Activated CD4-positive, alpha-beta T cell treated with anti-CD3 and anti-CD28 coated beads, Interleukin-2, amount 50 U/mL, for 1 hour (primary cell): ENCODE measurements around the gene CPA1.

Experiments
- DNase-seq: peaks from one replicate; pipeline ENCODE4 v3.0.0-alpha.2; 2020

Gene CPA1

DNA sequence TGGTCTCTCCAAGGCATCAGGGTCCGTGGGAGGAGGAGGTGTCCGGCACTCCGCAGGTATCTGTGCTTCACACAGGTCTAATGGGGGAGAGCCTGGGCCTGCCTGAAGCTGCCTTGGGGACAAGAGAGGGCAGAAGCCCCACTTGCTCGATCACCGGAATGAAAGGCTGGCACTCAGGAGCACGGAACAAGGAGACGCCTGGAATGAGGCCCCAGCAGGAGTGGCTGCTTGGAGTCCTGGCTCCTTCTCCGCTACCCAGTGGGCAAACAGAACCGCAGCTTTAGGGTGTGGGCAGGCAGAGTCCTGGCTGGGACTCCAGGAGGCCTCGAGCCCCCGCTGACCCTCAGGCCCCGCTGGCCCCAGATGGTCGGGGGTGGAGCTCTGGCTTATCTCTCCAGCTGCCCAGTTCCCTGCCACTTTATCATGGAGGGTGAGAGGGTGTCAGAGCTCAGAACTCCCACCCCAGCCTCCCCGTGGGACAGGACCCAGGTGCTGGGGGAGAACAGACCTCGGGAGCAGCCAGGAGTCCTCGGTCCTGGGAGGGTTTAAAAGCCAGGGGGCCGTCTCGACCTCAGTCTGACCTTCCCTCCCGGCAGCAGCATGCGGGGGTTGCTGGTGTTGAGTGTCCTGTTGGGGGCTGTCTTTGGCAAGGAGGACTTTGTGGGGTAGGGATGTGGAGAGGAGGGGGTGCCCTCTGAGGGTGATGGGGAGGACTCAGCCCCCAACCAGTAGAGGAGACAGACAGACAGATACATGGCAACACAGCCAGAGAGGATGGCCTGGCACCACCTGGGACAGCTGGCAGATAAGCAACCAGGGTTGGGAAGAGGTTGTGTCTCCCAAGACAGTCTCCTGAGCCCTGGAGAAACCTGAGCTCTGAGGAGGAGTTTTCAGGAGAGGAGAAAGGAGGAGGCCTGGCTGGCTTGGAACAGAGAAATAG, at the start of gene CPA1:
CPA1 (plus strand) TSS at position 574 of the 940 bp plus-strand sequence; CDS start at position 601, 27 bp downstream.
- DNase-seq: no peak

DNA sequence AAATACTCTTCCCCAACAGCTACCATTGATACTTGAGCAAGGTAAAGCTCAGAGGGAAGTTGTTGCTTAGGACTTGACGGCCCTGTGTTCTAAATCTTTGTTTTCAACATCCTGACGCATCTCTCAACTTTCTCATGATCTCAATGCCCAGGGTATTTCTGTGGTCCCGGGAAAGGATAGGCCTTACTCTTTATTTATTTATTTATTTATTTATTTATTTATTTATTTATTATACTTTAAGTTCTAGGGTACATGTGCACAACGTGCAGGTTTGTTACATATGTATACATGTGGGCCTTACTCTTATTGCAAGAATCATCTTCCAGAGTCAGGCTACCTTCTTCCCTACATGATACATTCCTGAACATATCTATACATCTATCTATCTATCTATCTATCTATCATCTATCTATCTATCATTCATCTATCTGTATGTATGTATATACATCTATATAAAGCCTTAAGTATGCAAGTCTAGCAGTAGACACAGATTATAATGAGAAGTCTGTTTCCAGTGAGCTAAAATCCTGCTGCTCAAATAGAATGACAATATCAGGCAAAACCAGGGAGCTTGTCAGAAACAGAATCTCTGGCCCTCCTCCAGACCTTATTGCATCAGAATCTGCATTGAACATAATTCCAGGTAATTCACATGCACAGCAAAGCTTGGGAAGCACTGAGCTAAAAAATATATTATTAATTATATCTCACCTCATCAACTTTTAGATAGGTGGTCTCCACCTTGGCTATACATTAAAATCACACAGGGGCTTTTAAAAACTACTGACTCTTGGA, 47.8 kb upstream of the CPA1 start:
- DNase-seq: no peak

DNA sequence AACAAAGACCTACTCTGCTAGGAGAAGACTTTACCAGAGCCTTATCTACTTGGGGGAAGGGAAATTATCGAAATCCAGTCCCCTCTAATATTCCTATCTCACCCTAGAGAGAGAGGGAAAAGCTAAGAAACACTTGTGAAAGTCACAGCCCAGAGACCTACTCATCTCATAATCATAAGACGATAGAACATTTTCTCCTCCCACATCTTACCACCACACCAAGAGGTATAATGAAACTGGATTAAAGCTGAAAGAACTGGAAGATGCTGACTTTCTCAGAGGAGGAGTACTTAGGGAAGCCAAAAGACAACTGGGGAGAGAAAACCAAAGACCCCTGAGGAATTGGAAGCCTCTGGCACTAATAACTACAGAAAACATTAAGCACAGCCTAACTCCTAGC, 46.5 kb upstream of the CPA1 start:
- DNase-seq: no peak

- DNase-seq: no peak
Observed at GRCh38 chr7:130334274-130334673, 46.0 kb upstream of the CPA1 start.

GRCh38 chr7:130337410-130337971, 42.8 kb upstream of the CPA1 start:
- DNase-seq: no peak

- no peak for DNase-seq
Observed at GRCh38 chr7:130338233-130338632, 42.1 kb upstream of the CPA1 start.

- DNase-seq: no peak
Observed at GRCh38 chr7:130341882-130342281, 38.4 kb upstream of the CPA1 start.

DNA sequence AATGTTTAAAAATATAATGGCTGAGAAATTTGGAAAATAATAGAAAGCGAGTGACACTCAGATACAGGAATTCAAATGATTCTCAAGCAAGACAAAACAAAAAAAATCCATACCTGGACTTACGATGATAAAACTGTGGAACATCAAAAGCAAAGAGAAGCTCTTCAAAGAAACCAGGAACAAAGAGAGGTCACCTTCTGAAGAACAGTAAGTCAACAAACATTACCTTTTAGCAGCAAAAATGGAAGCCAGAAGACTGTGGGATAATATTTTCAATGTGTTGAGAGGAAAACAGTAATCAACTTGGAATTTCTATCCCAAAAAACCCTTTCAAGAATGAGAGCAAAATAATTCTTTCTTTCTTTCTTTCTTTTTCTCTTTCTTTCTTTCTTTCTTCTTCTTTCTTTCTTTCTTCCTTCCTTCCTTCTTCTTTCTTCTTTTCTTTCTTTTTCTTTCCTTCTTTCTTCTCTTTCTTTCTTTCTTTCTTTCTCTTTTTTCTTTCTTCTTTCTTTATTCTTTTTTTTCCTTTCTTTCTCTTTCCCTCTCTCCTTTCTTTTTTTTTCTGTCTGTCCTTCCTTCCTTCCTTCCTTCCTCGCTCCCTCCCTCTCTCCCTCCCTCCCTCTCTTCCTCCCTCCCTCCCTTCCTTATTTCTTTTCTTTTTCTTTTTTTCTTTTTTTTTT, 37.5 kb upstream of the CPA1 start:
- DNase-seq: no peak

DNA sequence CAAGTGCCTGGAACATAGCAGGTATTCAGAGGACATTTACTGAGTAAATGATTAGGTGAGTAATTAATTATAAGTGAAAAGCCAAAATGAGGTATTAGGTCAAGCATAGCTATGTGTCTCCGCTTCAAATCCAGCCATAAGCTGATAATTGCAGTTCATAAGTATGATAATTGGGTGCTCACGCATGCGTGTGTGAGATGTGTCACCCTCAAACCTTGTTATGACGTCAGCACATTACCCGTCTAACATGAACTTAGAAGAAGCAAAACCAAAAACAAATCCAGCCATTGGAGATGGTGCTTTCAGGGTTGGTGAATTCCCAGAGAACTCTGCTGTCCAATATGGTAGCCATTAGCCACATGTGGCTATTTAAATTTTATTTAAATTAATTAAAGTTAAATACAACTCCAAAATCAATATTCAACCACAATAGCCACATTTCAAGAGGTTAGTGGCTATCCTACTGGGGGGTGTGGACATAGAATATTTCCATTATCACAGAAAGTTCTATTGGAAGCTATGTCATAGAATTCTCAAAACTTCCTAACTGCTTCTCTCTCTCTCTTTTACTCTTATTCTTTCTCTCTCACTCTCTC, 35.9 kb upstream of the CPA1 start, which contains the start of gene CPA5:
CPA5 (plus strand) TSS at position 546 of the 596 bp plus-strand sequence. CDS start 1,670 bp downstream, outside the sequence.
- DNase-seq: no peak

DNA sequence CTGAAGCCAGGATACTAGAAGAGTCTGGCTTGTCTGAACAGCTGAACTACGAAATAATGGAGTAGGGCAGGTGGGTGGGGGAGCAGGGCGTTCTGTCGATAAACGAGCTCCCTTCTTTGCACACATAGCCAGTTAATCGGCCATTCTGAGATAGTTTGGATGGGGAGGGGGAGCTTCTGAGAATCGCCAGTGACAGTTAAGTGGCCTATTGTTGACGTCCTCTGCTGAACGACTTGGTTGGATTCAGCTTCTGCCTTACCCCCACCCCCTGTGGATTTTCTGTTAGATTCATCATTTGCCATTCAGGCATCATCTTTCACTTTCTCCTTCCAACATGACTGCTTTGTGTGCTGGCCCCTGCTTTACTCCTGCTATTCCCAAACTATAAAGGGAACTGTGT, 35.2 kb upstream of the CPA1 start:
- no peak for DNase-seq

GRCh38 chr7:130345725-130346124, 34.6 kb upstream of the CPA1 start:
- no peak for DNase-seq

DNA sequence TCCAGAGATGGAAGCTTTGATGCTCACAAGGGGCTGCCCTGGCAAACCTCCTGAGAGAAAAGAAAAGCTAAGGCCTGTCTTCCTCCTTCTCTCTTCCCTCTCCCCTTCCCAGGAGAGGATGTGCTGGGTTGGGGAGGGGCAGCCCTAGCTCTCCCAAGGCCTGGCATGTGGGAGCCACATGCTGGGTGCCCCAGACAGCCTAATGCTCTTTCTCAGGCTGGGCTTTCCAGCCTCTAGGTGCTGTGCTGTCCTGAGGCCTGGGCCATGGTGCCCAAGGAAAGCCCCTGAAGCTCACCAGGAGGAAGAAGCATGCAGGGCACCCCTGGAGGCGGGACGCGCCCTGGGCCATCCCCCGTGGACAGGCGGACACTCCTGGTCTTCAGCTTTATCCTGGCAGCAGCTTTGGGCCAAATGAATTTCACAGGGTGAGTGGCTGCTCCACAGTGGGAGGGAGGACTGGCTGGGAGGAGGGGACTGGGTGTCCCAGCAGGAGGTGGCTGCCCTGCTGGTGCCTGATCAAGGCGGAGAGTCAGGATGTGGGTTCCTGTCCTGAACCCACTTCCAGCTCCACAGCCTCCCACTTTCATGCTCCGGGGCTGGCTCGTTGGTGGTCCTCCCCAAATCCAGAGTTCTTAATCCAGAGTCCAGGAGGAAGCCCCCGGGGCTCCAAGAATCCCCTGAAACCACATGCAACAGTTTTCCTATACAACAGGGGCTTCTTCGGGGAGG, 34.0 kb upstream of the CPA1 start:
- DNase-seq: no peak

DNA sequence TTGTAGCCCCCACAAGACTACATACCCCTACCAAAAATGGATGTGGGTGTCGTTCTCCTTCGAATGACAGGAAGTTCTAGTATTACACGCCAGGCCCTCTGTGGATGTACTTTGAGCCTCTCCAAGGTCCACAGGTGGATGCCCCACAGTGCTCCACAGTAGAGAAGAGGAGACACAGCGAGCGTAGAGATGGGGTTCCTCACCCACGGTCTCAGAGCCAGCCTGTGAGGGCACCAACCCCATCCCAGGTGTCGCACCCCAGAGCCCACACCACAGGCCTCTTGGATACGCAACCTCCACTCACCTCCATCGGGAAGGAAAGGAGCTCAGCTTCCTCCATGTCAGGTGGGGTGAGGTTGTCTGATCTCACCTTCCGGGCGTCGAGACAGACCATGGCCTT, 33.4 kb upstream of the CPA1 start:
- no peak for DNase-seq

DNA sequence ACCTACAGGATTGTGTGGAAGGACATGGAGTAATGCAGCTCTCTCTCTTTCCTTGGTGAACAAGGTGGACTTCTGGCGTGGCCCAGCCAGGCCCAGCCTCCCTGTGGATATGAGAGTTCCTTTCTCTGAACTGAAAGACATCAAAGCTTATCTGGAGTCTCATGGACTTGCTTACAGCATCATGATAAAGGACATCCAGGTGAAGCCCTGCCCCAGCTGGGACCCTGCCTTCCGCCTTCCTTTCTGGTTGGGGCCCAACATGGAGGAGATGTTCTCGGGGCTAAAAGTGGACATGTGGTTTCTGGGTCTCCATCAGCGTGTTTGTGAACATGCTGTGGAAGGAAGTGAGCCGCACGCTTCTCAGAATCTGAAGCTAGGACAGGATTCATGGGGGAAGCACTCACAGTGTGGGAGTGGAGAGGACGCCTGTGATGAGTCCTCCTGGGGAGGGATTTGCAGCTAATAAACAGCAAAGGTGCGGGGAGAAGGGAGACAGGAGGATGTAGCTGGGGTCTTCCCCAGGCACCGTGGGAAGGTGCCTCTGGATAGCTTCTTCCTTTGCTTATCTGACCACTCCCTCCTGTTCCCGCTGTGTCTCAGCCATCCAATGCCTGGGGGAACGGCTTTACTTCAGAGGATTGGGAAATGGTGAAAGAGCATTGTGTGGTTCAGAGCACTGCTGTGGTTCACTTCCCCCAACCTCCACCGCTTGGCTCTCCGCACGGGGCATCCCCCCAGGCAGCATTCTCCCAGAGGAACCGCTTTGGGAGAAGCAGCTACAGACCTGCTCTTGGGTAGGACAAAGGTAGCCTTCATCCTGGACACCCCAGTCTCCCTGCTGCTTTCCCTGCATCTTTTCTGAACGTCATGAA, 30.1 kb upstream of the CPA1 start:
- no peak for DNase-seq

- DNase-seq: no peak
Observed at GRCh38 chr7:130350945-130351790, 29.1 kb upstream of the CPA1 start.

- DNase-seq: no peak
Observed at GRCh38 chr7:130351791-130352090, 28.6 kb upstream of the CPA1 start.

DNA sequence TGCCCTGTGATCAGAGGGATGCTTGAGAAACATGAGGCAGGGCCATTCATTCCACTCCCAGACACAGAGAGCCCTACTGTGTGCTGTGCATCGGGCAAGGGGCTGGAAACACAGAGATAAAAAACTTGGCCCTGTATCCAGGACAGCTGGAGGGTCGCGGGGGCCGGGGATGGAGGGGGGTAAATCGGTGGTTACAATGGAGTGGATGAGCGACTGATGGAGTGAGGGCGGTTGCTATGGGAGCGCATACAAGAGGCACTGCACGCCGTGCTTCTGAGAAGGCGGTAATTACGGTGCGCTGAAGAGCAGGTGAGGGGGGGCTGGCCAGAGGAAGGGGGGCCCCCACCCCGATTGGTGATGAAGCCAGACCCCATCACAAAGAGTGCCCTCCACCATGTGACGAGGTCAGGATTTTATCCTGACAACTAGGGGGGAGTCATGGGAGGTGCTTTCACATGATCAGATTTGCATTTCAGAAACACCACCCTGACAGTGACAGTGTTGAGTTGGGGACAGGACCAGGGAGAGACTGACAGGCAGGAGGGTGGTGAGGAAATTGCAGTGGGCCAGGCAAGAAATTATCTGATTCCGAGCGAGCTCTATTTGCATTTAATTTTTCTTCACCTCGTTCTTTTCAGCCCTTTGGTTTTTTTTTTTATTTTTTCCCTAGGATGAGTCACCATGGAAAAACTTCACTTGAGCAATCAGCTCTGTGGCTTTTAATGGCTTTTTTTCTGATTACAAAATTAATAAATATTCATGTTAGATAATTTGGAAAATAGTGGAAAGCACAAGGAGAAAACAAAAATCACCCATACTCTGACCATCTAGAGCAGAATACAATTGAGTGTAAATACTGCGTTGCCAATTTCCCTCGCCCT, 27.9 kb upstream of the CPA1 start:
- DNase-seq: no peak

- DNase-seq: no peak
Observed at GRCh38 chr7:130353196-130353595, 27.1 kb upstream of the CPA1 start.
